HCT116 (cell line): Measurements from ENCODE around the gene KRAS. TPM values are rescaled to one million over a fixed set of nuclear protein-coding genes. Genes with fewer than 3 reads are reported as not detected.

Experiments used
- ATAC-seq: fragments of 200-7000 bp; cut with Tn5 transposase; 2 replicates; pipeline ENCODE4 v1.9.1; 2020; ENCODE audit warnings: mild to moderate bottlenecking, moderate library complexity
- BruUV-seq: library from RNA; stranded (reverse); fragments of 400-500 nt; replicated peaks from 2 replicates; lab custom pipeline; 2021; lab: Mats Ljungman, UMichigan
- CTCF ChIA-PET: fragments of 300-600 bp; sonication (Branson Sonifier 250); formaldehyde crosslinking; loops from one replicate; lab custom pipeline; 2021; ENCODE audit warnings: antibody characterized with exemption; lab: Charles Lee
- POLR2A ChIA-PET: fragments of 300-600, 350-600 bp; sonication (Branson Sonifier 250); formaldehyde crosslinking; loops from one replicate; lab custom pipeline; 2021; ENCODE audit warnings: antibody characterized with exemption; lab: Charles Lee
- RAD21 ChIA-PET, 2 experiments: fragments of 300-600 bp; sonication (Branson Sonifier 250); formaldehyde crosslinking; loops; one replicate each; lab custom pipeline; 2023; ENCODE audit warnings: low total read pairs in 2 of 2; ENCODE audit not compliant: uncharacterized antibody in 2 of 2, unreplicated experiment in 2 of 2, low non-redundant PET in 1 of 2; lab: Charles Lee
- DNase-seq: peaks from one replicate; pipeline ENCODE4 v3.0.0-alpha.2; 2010; ENCODE audit warnings: low read depth, low spot score
- H2AFZ ChIP-seq: fragments of 200-600 bp; shearing (Covaris generic), sonication (generic); 2 replicates; pipeline ENCODE4 v1.6.1; 2017; ENCODE audit warnings: low read depth, mixed run types, mixed read lengths, antibody characterized with exemption, low read length; ENCODE audit not compliant: poor library complexity, severe bottlenecking
- H3K27ac ChIP-seq: 2 replicates; pipeline ENCODE4 v1.5.1; 2012; ENCODE audit warnings: low read depth, low read length
- H3K27me3 ChIP-seq: fragments of 200-600 bp; sonication (generic); 2 replicates; pipeline ENCODE4 v1.6.1; 2016; ENCODE audit warnings: mixed run types, low read length, mixed read lengths; ENCODE audit not compliant: insufficient read depth
- H3K36me3 ChIP-seq, 2 experiments: fragments of 200-500 bp in 1 of 2; fragments of 200-600 bp in 1 of 2; sonication (Bioruptor generic) in 1 of 2; sonication (generic) in 1 of 2; 2 replicates each; pipeline versions ENCODE4 v1.5.1 to v1.6.1; 2014 to 2016; ENCODE audit warnings: low read length in 2 of 2, inconsistent platforms in 1 of 2, mixed read lengths in 1 of 2, mixed run types in 1 of 2; ENCODE audit not compliant: insufficient read depth in 2 of 2, control insufficient read depth in 1 of 2
- H3K4me1 ChIP-seq, 2 experiments: fragments of 200-600 bp in 1 of 2; sonication (generic) in 1 of 2; 2 replicates each; pipeline versions ENCODE4 v1.5.1 to v1.6.1; 2012 to 2017; ENCODE audit warnings: low read length in 2 of 2, inconsistent platforms in 1 of 2, mild to moderate bottlenecking in 1 of 2, mixed read lengths in 1 of 2, mixed run types in 1 of 2, moderate library complexity in 1 of 2; ENCODE audit not compliant: insufficient read depth in 2 of 2, control insufficient read depth in 1 of 2
- H3K4me2 ChIP-seq: fragments of 200-600 bp; sonication (generic); 2 replicates; pipeline ENCODE4 v1.6.1; 2017; ENCODE audit warnings: mixed run types, low read length, mixed read lengths
- H3K4me3 ChIP-seq, 2 experiments: fragments of 200-600 bp in 1 of 2; sonication (generic) in 1 of 2; replicated peaks in 1 of 2; 2 replicates each; pipeline ENCODE4 v1.5.1; 2011 to 2016; ENCODE audit warnings: low read length in 2 of 2, control low read depth in 1 of 2, low read depth in 1 of 2, mild to moderate bottlenecking in 1 of 2, mixed read lengths in 1 of 2, mixed run types in 1 of 2
- H3K79me2 ChIP-seq: fragments of 200-600 bp; sonication (generic); 2 replicates; pipeline ENCODE4 v1.6.1; 2017; ENCODE audit warnings: mild to moderate bottlenecking, mixed run types, low read length, moderate library complexity, mixed read lengths; ENCODE audit not compliant: insufficient read depth
- H3K9ac ChIP-seq: fragments of 200-600 bp; sonication (generic); 2 replicates; pipeline ENCODE4 v1.6.1; 2016; ENCODE audit warnings: low read length, mixed read lengths
- H3K9me2 ChIP-seq: fragments of 200-600 bp; sonication (generic), shearing (Covaris generic); 2 replicates; pipeline ENCODE4 v1.6.1; 2017; ENCODE audit warnings: mixed run types, mild to moderate bottlenecking, moderate library complexity; ENCODE audit not compliant: insufficient read depth
- H3K9me3 ChIP-seq, 2 experiments: fragments of 200-500 bp in 1 of 2; fragments of 200-600 bp in 1 of 2; sonication (Bioruptor generic) in 1 of 2; sonication (generic) in 1 of 2; 2 replicates each; pipeline ENCODE4 v1.6.1; 2014 to 2017; ENCODE audit warnings: low read length in 2 of 2, mixed read lengths in 2 of 2, inconsistent platforms in 1 of 2, low read depth in 1 of 2, mild to moderate bottlenecking in 1 of 2, mixed run types in 1 of 2, moderate library complexity in 1 of 2; ENCODE audit not compliant: control insufficient read depth in 1 of 2, insufficient read depth in 1 of 2
- H4K20me1 ChIP-seq: fragments of 200-600 bp; sonication (generic), shearing (Covaris generic); 2 replicates; pipeline ENCODE4 v1.6.1; 2017; ENCODE audit warnings: mixed run types, mild to moderate bottlenecking, moderate library complexity; ENCODE audit not compliant: insufficient read depth
- CBX3 ChIP-seq: IDR thresholded peaks from 2 replicates; pipeline ENCODE4 v1.6.1; 2012; ENCODE audit warnings: low read depth
- CEBPB ChIP-seq: IDR thresholded peaks from 2 replicates; pipeline ENCODE4 v1.6.1; 2012; ENCODE audit warnings: low read depth
- ELF1 ChIP-seq: IDR thresholded peaks from 2 replicates; pipeline ENCODE4 v1.6.1; 2012; ENCODE audit warnings: low read depth, borderline replicate concordance
- EZH2 ChIP-seq: fragments of 200-600 bp; sonication (generic); IDR thresholded peaks from 2 replicates; pipeline ENCODE4 v1.6.1; 2017; ENCODE audit warnings: antibody characterized with exemption, mixed run types
- FOSL1 ChIP-seq: IDR thresholded peaks from 2 replicates; pipeline ENCODE4 v1.6.1; 2012; ENCODE audit warnings: low read depth
- JUND ChIP-seq: IDR thresholded peaks from 2 replicates; pipeline ENCODE4 v1.6.1; 2012
- RAD21 ChIP-seq: IDR thresholded peaks from 2 replicates; pipeline ENCODE4 v1.6.1; 2012; ENCODE audit warnings: low read depth, mild to moderate bottlenecking
- SIN3A ChIP-seq: IDR thresholded peaks from 2 replicates; pipeline ENCODE4 v1.6.1; 2012; ENCODE audit warnings: low read depth
- SP1 ChIP-seq: IDR thresholded peaks from 2 replicates; pipeline ENCODE4 v1.6.1; 2012; ENCODE audit warnings: low read depth
- SRF ChIP-seq: IDR thresholded peaks from 2 replicates; pipeline ENCODE4 v1.6.1; 2012; ENCODE audit warnings: low read depth
- ZBTB33 ChIP-seq: IDR thresholded peaks from 2 replicates; pipeline ENCODE4 v1.6.1; 2011; ENCODE audit warnings: mild to moderate bottlenecking, low read length, moderate library complexity; ENCODE audit not compliant: insufficient replicate concordance; ENCODE audit errors: extremely low read depth
- ZFX ChIP-seq: fragments of 450-650 bp; IDR thresholded peaks from 2 replicates; pipeline ENCODE4 v1.6.1; 2017
- ZNF274 ChIP-seq: fragments of 200-500 bp; sonication (Bioruptor generic); IDR thresholded peaks from 2 replicates; pipeline ENCODE4 v1.6.1; 2014; ENCODE audit warnings: mild to moderate bottlenecking, low read depth, low read length, inconsistent platforms
- intact Hi-C: fragments of 100-400 bp; cut with micrococcal nuclease; formaldehyde crosslinking; loops from 2 replicates; pipeline ENCODE4 v1.10.0; 2022
- total RNA-seq: library from RNA; stranded (reverse); gene quantifications from one replicate; pipeline ENCODE4 v1.2.1, GENCODE V29; 2021; ENCODE audit not compliant: unreplicated experiment
- TF ChIP-seq, protein P1 (sequence below): IDR thresholded peaks from 2 replicates; pipeline ENCODE4 v1.6.1; 2012; ENCODE audit warnings: low read depth

The KRAS gene
- total RNA-seq, 1 experiment from 2014 or later = 37.5 TPM

DNA sequence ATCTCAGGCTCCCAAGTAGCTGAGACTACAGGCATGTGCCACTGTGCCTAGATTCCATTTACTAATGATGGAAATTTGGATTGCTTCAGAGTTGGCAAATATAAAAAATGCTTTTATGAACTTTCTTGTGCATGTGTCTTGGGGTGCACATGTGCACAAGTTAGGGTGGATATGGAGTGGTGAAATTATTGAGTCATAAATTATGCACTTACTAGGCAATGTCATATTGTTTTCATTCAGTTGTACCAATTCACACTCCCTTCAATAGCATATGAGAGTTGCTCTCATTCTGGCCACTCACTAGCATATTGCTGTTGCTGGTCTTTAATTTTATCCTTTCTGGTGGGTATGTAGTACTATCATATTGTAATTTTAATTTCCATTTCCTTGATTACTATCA lies 45.7 kb upstream of the KRAS start:
- no peak overlapping the region for H3K27ac ChIP-seq
- no peak overlapping the region for H3K4me2 ChIP-seq
- no peak overlapping the region for H3K9ac ChIP-seq
- H4K20me1 ChIP-seq = no peaks in the 10 kb centered on the region
- ChIA-PET POLR2A (no interaction called here), CTCF (no interaction called here), RAD21 (no interaction called here)
- no peak for ATAC-seq
- H3K4me1 ChIP-seq = no peaks in the 10 kb centered on the region
- no TSS peak for BruUV-seq
- DNase-seq = no peak
- H3K4me3 ChIP-seq = no peak overlapping the region
- no peaks in the 10 kb centered on the region for H3K36me3 ChIP-seq
- no peak for TF ChIP-seq SIN3A
- no peak for TF ChIP-seq ZFX
- TF ChIP-seq EZH2 = no peak
- TF ChIP-seq CEBPB = no peak
- no peak for TF ChIP-seq ELF1
- TF ChIP-seq SRF = no peak
- TF ChIP-seq FOSL1 = no peak
- TF ChIP-seq SP1 = no peak
- TF ChIP-seq CBX3 = no peak
- TF ChIP-seq RAD21 = no peak
- no peak for TF ChIP-seq ZBTB33
- TF ChIP-seq, protein P1, sequence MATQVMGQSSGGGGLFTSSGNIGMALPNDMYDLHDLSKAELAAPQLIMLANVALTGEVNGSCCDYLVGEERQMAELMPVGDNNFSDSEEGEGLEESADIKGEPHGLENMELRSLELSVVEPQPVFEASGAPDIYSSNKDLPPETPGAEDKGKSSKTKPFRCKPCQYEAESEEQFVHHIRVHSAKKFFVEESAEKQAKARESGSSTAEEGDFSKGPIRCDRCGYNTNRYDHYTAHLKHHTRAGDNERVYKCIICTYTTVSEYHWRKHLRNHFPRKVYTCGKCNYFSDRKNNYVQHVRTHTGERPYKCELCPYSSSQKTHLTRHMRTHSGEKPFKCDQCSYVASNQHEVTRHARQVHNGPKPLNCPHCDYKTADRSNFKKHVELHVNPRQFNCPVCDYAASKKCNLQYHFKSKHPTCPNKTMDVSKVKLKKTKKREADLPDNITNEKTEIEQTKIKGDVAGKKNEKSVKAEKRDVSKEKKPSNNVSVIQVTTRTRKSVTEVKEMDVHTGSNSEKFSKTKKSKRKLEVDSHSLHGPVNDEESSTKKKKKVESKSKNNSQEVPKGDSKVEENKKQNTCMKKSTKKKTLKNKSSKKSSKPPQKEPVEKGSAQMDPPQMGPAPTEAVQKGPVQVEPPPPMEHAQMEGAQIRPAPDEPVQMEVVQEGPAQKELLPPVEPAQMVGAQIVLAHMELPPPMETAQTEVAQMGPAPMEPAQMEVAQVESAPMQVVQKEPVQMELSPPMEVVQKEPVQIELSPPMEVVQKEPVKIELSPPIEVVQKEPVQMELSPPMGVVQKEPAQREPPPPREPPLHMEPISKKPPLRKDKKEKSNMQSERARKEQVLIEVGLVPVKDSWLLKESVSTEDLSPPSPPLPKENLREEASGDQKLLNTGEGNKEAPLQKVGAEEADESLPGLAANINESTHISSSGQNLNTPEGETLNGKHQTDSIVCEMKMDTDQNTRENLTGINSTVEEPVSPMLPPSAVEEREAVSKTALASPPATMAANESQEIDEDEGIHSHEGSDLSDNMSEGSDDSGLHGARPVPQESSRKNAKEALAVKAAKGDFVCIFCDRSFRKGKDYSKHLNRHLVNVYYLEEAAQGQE = no peak
- TF ChIP-seq ZNF274 = no peak
- no peak for TF ChIP-seq JUND
- H3K27me3 ChIP-seq = no peaks in the 10 kb centered on the region
- no peaks in the 10 kb centered on the region for H3K79me2 ChIP-seq
- intact Hi-C loops = no loop called here
- no peaks in the 10 kb centered on the region for H3K9me3 ChIP-seq
- no peaks in the 10 kb centered on the region for H3K9me2 ChIP-seq
- H2AFZ ChIP-seq = no peak overlapping the region
